ENCODE results near the gene RASGRP2.

Gene RASGRP2

GRCh38 chr11:64694821-64695365, 49.0 kb downstream of the RASGRP2 start:
- no peak for DNase-seq (ENCODE audit: low spot score)

- DNase-seq (ENCODE audit: low spot score) = no peak
Measured at GRCh38 chr11:64694026-64694755, 49.8 kb downstream of the RASGRP2 start.

DNA sequence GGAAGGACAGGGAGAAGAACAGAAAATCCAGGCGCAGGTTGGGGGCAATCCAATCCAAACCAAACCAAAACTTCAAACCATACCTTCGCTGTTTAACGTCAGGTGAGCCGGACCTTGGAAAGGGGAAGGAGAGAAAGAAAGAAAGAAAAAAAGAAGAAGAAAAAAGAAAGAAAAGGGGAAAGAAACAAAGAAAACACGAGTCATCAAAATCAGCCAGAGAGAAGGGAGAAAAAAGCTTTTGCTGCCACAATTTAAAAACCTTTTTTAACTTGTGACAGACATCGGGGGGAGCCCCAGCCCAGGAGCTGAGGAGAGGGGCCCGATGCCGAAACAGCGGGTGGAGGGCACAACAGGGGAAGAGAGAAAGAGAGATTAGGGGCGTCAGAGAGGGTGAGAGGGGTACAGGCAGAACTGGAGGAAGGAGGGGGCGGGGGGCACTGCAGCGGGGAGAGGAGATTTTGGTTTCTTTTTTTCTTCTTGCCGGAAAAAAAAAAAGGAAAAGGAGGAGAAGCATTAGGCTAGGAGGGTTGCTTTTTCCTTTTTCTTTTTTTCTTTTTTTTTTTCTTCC, 51.1 kb downstream of the RASGRP2 start:
- no peak for DNase-seq (ENCODE audit: low spot score)

GRCh38 chr11:64691543-64691942, 52.4 kb downstream of the RASGRP2 start:
- no peak for DNase-seq (ENCODE audit: low spot score)

DNA sequence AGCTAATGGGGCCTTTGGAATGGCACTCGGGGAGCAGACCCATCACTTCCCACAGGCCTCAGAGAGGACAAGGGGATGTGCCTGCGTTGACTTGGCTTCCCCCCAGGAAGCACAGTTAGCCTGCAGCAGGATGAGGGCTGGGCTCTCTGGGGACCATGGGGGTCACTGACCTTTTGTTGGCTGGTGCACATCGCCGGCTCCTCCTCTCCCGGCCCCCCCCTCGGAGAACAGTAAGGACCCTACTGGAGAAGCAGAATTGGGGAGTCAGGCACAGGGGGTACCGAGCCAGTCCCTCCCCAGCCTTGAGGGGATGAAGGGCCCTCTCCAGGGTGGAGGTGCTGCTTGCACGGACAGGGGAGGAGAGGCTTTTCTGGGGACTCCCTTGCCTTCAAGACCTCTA, 53.7 kb downstream of the RASGRP2 start:
- DNase-seq (ENCODE audit: low spot score) = no peak

- peak; percentile 71 for DNase-seq (ENCODE audit: low spot score)
Measured at GRCh38 chr11:64688534-64688982, 55.4 kb downstream of the RASGRP2 start.

DNA sequence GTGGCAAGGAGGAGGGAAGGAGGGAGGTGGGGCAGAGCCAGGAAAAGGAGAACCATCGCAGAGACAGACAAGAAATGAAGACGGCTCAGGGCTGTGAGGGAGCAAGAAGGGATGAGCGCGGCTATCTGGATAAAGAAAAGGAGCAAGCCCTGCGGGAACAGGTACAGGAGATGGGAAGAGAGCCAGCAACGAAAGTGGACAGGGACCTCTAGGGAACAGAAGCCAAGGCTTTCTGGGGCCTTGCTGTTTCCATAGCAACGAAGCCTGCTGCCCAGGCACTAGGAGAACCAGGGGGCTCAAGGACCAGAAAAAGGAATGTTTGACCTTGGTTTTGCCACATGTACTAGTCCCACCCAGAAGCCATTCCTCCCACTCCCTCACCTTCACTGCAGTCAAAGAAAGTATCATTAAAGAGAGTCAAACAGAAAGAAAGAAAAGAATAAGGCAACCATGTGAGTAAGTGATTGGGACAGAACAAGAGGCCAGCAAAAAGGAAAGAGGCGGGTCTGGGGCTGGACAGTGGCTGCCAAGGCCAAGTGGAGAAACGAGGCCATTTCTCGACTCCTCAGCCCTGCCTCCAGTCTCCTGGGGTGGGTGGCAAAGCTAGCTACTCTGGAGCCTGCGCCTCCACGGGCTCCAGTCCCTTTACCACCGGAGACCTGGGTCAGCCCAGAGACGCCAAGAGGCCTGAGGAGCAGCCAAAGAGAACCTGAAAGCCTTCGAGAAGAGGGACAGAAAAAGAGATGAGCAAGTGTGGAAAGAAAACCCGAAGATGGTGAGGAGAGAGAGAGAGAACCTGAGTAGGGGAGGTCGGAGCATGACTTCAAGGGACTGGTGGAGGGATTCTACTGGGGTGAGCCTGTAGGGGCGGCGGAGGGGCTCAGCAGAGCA, 56.1 kb downstream of the RASGRP2 start:
- no peak for DNase-seq (ENCODE audit: low spot score)

- DNase-seq (ENCODE audit: low spot score) = no peak
Measured at GRCh38 chr11:64687204-64687603, 56.7 kb downstream of the RASGRP2 start.

- no peak for DNase-seq (ENCODE audit: low spot score)
Measured at GRCh38 chr11:64686466-64687170, 57.3 kb downstream of the RASGRP2 start.

- DNase-seq (ENCODE audit: low spot score) = no peak
Measured at GRCh38 chr11:64685536-64685935, 58.4 kb downstream of the RASGRP2 start.

GRCh38 chr11:64684357-64684756, 59.6 kb downstream of the RASGRP2 start:
- no peak for DNase-seq (ENCODE audit: low spot score)

DNA sequence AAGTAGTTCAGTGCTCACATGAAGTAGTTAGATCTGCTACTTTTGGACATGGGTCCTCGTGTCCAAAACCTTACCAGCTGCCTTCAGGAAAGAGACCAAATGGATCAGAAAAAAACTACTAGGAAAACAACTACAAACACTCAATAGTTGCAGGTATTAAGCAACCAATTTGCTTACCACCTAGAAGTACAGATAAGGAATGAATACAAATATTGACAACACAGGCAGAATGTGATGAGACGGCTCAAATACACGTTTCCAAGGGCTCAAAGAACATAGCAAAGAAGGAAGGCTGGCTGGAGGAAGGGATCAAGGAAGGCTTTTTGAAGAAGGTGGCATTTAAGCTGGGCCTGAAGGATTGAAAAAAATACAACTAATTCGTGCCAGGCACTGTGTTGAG, 62.8 kb downstream of the RASGRP2 start:
- no peak for DNase-seq (ENCODE audit: low spot score)

DNA sequence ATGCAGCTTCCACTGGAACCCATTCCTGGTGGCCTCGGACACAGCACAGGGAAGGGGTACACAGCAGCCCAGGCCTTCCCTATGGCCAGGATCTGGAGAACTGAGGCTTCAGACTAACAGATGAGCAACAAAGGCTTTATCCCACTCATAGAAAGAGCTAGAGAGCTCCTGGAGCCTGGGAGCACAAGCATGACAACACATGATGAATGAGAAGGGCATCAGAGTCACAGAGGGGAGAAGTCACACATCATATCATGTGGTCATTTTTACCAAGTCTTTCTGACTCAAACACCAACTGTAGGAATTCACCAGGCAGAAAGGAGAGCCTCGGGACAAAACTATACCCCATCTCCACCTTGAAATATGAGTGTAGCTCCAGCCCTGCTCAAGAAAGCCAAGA, 64.1 kb downstream of the RASGRP2 start:
- DNase-seq (ENCODE audit: low spot score) = no peak

GRCh38 chr11:64677441-64678023, 66.4 kb downstream of the RASGRP2 start:
- no peak for DNase-seq (ENCODE audit: low spot score)

Measured in hematopoietic multipotent progenitor cell treated with erythropoietin and hydrocortisone succinate and interleukin-3 and kit ligand, for 15 days (in vitro differentiated cells).